ENCODE measurements around the gene CROCC. TPM values are rescaled to one million over a fixed set of nuclear protein-coding genes. Genes with fewer than 3 reads are reported as not detected.
"Not testable (repeated sequence)": the region's sequence is repeated elsewhere in the genome, so short reads cannot be mapped to it uniquely, and the experiment has no call there.

The CROCC gene
- polyA plus RNA-seq, 1 donor = 38.8 TPM

- not testable (repeated sequence) for DNase-seq
These were observed 24.1 kb upstream of the CROCC start for GRCh38 chr1:16897653-16898052.

GRCh38 chr1:16898298-16898697 is 23.4 kb upstream of the CROCC start:
- DNase-seq = not testable (repeated sequence)

- not testable (repeated sequence) for DNase-seq
These were observed 22.7 kb upstream of the CROCC start for GRCh38 chr1:16899020-16899419.

GRCh38 chr1:16900751-16901150 is 21.0 kb upstream of the CROCC start:
- no peak for DNase-seq

- not testable (repeated sequence) for DNase-seq
These were observed 20.4 kb upstream of the CROCC start for GRCh38 chr1:16901371-16901770.

GRCh38 chr1:16903054-16903453 is 18.7 kb upstream of the CROCC start:
- DNase-seq = no peak

GRCh38 chr1:16903458-16903796 is 18.3 kb upstream of the CROCC start:
- no peak for DNase-seq

- peak; percentile 100 for DNase-seq
These were observed 17.1 kb upstream of the CROCC start for GRCh38 chr1:16904560-16905109.

- no peak for DNase-seq
These were observed 16.4 kb upstream of the CROCC start for GRCh38 chr1:16905110-16905867.

GRCh38 chr1:16905868-16906702 is 15.6 kb upstream of the CROCC start:
- no peak for DNase-seq

GRCh38 chr1:16906873-16907272 is 14.9 kb upstream of the CROCC start:
- no peak for DNase-seq

GRCh38 chr1:16907870-16908758 is 13.6 kb upstream of the CROCC start:
- DNase-seq = no peak

- not testable (repeated sequence) for DNase-seq
These were observed 9.6 kb upstream of the CROCC start for GRCh38 chr1:16911851-16912721.

- not testable (repeated sequence) for DNase-seq
These were observed 9.0 kb upstream of the CROCC start for GRCh38 chr1:16912742-16913141.

GRCh38 chr1:16913181-16913832 is 8.4 kb upstream of the CROCC start:
- DNase-seq = no peak

- peak; percentile 100 for DNase-seq
These were observed 7.7 kb upstream of the CROCC start for GRCh38 chr1:16913833-16914662.

GRCh38 chr1:16914928-16915626 is 6.7 kb upstream of the CROCC start:
- not testable (repeated sequence) for DNase-seq

- no peak for DNase-seq
These were observed 6.1 kb upstream of the CROCC start for GRCh38 chr1:16915627-16915973.

Data from hindlimb muscle (tissue), 1 donor.